NCI-H526 (cell line): ENCODE results near the gene MDGA2.

Experiments
- DNase-seq, 2 experiments: peaks; one replicate each; lab custom pipeline; 2025; lab: John Stamatoyannopoulos, UW

Gene MDGA2

DNA sequence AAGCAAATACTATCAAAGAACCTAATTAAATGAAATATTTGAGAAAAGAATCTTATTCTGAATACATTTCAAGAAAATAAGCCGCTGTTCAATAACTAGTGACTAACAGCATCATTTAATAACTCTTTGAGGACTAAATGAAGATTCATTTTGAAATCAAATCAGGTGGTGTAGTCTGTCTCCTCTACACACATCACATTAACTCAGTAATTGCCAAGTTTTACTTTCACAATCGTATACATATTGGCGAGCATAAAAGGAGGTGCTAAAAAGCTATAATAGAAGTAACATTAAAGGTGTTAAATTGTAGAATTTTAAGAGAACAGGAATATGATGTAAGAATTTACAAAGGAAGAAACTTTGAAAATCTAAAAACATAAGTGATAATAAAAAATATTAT lies 185.1 kb downstream of the MDGA2 start:
- DNase-seq, result no peak

DNA sequence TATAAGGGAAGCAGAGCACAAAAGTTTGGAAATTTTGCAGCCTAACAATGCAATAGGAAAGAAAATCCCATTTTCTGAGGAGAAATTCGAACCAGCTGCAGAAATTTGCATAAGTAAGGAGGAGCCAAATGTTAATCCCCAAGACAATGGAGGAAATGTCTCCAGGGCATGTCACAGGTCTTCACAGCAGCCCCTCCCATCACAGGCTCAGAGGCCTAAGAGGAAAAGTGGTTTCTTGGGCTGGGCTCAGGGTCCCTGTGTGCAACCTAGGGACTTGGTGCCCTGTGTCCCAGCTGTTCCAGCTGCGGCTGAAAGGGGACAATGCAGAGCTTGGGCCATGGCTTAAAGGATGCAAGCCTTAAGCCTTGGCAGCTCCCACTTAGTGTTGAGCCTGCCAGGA lies 190.0 kb downstream of the MDGA2 start:
- no peak for DNase-seq

DNA sequence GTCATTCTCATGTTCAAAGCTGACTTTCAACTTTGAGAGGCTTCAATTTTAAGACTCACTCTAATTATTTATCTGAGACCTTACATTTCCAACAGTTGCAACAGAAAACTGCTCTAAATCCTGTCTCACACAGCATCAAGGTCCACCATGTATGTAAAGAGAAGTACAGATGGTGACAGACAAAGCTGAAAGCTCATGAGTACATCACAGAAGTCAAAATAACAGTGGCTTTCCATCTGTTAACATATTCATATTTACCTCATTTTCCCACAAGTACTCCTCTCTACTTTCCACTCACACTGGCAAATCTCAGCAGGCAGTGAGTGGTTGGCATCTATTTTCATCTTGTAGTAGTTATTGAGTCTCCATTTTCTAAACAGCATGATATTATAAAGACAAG lies 192.0 kb downstream of the MDGA2 start:
- DNase-seq, result no peak

DNA sequence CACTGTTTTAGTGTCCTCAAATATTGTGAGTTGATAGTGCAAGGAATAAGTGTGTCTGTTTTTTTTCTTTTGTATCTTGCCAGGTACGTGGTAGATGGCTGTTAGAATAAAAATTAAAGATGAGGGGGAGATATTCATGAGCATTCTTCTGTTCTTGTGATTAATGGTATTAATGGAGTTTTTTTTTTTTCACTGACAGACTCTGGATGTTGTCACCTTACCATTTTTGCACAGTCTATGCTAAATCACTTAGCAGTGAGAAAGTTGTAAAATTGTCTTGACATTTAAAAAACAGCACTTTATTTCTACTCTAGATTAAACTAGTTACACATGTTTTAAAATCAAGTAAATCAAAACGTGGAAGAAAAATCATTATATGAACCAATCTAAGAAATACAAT lies 204.3 kb downstream of the MDGA2 start:
- DNase-seq, result no peak

DNA sequence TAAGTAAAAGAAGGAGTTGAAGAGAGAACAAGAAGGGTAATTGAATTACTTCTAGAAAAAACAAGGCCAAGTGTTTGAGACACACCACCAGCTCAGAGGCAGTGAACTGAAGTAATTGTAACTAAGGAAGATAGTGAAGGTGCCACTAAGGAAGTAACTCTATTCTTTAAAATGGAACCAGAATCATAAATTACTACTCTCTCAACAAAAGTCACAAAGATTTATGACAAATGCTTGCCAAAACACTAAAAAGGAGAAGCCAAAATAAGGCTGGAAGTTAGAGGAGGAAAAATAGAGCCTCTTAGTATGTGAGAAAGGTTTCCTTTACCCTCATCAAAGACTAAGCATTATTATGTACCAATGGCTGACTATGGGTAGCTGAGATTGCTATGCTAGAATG lies 208.5 kb downstream of the MDGA2 start:
- no peak for DNase-seq

DNA sequence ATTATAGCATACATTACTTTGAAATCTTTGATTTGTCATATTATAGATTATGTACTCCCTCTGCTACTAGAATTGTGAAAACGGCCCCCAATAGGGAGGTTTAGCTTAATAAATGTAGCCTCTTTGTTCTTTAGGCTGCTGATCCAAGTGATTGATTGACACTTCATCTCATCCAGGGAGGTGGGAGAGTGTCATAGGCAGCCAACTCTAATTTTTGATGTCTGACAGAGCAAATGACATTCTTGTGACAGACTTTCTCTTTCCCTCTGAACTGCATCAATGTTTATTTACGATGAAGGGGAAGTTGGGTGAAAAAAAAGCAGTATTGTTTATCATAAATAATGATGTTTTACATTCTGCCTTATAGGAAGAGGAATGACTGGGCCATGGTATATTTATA lies 221.4 kb downstream of the MDGA2 start:
- DNase-seq, result no peak

DNA sequence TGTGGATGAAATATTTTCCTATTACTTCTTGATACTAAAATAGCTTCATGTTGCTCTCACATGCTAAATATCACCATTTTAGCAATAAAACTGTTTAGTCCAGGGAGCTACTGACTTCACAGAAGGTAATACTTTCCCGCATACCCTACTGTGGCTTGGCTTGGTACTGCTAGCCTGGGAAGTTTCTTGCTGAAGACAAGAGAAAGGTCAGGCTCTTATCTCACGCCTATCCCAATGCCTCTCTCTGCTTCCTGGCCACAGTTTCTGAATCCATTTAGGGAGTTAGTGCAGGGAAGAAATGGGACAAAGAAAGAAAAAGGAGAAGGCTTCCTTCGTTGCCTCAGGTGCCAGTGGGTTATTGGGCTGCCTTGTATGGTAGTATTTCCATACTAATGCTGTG lies 228.3 kb downstream of the MDGA2 start:
- DNase-seq, result no peak

DNA sequence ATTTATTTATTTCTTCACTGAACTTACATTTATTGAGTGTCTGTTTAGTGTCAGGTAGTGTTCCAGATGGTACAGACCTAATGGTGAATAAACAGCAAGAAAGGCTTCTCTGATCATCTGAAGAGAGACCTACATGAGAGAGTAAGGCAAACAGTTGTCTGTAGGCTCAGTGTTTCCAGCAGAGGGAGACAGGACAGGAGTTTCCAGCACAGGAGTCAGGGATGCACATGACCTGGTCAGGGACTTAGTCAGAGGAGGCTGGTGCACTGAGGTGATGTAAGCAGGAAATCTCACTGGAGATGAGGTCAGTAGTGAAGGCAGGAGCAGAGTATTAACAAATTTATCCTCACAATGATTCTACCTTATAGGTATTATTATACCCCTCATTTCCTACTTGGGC lies 233.2 kb downstream of the MDGA2 start:
- DNase-seq, result peak in 1 of 2 experiments; percentile 32

DNA sequence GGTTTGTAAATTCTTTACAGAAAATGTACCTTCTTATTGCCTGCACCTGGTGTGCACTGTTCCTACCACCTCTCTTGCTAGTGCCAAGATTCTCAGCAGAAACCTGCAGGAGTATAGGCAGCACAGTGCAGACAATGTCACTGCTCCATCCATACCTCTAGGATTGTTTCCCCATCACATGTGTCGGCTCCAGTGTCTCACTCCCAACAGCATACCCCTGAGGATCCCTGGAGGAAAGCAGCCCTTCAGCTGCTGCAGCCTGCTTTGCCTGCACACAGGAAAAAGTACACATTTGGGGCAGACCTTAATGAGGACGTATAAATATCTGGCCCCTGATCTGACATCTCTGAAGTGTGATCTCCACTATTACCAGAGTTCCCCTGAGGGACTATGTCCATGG lies 235.5 kb downstream of the MDGA2 start:
- DNase-seq, result peak in 1 of 2 experiments; percentile 37

DNA sequence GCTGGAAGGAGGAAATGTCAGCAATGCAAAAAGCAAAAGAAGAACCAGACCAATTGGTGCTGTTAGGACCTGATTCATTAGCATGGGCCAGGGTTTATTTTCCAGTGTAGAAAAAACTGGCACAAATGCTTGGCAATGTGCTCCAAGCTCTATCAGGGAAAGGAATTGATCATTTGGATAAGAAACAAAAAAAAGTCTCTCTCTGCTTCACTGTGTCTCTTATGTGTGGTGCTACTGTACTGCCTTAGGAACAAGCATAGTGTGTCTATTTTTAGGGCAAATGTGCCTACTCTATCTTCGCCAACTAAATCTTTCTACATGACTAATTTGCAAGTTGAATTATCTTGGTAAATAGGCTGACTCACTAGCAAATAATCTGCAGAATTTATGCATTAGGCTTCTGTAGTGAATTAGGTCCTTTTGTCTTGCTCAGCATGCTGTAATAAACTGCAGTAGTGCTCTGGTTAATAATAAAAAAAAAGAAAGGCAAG lies 236.7 kb downstream of the MDGA2 start:
- peak in 1 of 2 experiments; percentile 44 for DNase-seq

DNA sequence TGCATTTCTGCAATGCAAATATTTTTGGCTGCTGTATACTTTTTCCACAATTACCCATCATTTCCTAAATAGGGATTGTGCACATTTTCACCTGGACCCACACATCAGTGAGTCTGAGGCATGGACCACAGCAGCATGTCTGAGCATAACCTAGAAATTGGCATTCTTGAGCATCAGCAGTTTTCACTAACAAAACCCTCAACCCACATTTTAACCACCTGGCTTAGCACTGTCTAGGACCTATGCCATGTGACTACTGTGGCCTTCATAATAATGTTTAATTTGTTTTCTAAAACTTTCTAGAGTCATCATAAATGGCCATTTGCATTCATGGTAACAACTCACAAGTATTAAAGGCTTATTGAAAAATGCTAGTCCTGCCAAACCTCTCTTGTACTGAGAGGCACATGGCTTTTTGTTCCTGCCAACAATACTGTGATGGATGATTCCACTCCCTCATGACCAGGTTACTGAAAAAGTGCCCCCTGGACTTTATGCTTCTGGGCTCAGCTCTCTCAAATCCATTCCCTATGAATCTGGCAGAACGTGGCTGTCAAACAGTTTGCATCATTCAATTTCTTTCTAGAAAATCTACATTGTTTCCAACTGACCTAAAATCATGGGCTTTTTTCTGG lies 240.0 kb downstream of the MDGA2 start:
- no peak for DNase-seq

DNA sequence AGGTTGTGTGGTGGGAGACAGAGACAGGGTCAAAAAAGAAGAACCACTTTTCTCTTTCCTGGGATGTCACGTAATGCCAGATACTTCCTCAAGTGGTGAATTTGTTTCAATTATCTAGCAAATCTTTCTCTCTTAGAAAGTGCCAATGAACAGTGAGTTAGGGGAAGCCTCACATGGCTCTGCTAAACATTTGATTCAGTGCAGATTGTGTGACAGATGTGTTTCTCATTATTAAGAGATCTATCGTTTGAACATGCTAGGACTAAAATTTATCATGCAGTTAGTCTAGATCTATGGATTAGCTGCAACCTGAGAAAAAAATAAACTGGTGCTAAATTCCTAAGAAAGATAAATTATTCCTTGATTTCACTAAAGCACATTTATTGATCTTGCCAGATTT lies 247.8 kb downstream of the MDGA2 start:
- DNase-seq, result no peak

DNA sequence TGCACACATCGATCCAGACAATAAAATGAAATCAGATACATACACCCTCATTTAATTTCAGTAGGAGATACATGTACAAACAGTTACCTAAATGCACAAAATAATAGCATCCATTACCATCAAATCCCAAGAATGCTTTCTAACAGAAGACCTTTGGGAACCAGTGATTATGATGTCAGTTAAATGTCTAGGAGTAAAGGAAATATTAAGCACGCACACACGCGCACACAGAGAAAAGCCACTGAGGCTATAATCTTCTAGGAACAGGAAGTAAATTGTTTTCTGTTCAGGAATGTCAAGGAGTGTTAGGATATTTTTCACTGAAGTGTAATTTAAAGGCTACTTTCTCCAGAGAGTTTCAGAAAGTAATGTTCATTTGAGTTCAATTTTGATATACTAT lies 250.1 kb downstream of the MDGA2 start:
- no peak for DNase-seq

DNA sequence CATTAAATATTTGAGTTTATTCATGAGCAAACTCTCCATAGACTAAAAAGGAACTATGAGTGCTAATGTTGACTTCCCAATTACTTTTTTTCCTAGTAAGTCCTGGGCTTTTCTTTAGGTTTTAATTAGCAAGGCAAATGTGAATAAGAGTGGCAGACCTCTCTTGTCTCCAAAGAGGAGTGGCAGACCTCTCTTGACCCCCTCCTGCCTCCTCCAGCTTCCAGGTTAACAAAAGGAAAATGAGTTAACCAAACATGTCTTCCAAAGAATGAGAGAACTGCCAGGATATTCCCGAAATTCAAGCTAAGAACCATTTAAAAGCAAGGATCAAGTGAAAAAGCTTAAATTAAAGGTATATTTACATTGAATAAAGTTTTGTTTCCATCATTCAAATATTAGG lies 253.2 kb downstream of the MDGA2 start:
- DNase-seq, result no peak

DNA sequence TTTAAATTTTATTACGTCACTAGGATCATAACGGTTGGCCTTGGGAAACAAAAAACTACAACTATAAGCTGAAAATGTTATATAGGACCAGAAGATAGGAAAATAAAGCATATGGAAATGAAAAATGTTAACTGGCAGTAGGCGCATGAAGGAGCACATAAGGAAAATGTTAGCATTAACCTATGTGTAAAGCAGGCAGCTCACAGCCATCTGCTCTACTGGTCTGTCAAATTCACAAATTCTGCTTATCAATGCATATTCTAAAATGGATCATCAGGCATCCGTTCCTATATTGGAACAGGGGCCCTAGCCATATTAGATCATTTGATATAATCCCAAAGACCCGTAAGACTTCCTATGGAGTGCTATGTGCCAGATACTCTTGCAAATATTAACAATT lies 263.9 kb downstream of the MDGA2 start:
- DNase-seq, result no peak

DNA sequence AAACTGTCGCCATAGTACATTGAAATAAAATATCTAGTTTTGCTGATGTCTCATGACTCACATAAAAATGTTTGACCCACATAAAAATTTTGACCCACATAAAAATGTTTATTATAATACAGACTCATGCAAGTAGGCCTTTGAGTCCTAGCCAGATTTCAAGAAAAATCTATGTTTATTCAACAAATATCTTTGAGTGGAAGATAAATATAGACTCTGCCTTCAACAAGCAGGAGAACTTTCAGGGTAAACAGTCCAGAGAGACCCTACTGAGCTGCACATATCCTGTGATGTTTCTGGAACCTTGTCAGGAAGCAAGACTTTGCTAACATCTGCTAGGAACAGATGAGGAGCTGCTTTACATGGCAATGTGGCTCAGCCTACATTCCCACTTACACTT lies 283.1 kb downstream of the MDGA2 start:
- DNase-seq, result no peak

DNA sequence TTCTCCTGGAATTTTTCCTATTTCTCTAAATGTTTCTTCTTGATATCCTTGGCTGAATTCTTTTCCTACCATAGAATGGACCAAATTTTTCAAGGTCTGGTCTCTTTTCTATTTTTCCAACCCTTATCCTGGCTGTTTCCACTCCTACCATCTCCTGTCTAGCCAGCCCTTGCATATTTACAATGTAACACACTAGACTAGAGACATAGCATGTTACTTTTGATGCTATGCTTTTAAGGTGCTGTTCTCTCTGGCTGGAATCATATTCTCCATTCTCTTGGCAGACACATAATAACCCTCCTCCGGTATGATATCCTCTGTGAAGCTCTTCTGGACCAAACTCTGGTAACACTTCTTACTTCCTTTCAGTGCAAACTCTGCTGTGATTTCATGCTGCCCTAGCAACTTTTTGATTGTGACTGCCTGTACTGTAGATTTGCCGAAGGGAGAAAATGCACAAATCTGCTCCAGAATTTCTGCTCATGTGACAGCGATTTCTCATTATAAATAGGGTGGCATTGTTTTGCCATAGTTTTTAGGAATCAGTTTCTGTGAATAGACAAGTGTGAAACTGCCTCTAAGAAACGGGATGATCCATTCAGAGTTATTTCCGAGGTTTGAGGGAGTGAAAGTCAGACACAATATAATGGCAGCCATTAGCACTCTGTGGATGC lies 284.4 kb downstream of the MDGA2 start:
- DNase-seq, result no peak

DNA sequence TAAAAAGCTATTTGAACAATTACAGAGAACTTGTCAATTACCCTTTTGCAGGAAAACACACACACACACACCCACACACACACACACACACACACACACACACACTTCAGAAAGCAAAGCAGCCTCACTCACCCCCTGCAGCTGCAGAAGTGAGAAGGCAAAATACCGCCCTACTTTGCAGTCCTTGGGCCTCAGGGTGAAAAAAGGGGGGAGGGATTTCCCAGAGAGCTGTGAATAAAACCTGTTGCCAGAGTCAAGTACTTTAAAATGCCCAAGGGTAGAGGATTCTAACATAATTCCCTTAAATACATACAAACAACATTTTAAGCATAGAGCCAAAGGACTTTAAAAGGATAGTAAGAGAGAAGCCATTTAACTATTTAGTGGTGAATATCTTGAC lies 285.9 kb downstream of the MDGA2 start:
- DNase-seq, result no peak

DNA sequence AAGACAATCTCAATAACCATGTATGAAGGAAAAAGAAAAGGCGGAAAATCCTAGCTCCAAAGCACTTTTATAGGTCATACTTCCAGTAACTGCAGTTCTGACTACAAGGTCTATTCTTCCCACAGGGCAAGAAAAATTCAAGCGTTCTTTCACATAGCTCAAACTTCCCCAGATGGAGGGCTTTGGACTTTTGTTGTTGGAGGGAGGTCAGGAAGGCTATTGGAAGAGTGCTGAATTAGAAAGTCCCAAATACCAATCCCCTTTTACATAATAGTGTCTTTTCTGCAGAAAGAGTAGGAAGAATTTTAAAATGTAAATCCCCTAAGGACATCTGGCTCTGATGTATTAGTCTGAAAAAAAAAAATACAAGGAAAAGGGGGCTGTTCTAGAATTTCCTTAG lies 309.4 kb downstream of the MDGA2 start:
- DNase-seq, result no peak

DNA sequence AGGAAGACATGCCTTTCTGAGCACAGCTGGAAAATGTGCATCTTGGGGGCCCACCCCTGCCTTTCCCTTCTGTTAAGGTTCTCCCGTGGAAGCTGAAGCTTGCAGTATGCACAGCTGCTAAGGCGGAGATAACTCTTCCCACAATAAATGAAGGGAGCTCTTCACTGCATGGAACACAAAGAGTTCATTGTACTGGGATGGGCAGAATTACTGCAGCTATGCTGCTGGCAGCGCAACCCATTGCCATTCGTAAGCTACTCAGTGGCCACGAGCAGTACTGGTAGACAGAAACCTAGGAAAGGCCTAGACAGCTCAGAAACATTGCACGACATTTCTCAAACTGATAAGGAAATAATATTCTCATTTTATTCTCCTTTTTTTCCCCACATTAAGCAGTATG lies 310.2 kb downstream of the MDGA2 start:
- peak; percentile 79 to 89 for DNase-seq

DNA sequence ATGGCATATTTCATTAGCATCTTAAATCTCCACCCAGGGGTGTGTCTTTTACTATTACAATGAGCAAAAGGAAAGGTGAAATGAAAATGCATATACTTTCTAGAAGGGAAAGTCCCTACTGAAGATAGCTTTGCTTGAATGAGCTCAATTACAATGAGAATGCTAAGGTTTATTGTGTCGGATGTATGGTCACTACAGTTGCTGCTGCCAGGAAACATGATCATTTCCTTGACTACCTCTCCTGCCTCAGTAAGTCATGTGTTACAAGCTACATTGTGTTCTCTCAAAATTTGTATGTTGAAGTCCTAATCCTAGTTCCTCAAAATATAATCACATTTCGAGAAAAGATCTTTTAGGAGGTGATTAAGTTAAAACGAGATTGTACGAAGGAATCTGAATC lies 322.2 kb downstream of the MDGA2 start:
- no peak for DNase-seq

DNA sequence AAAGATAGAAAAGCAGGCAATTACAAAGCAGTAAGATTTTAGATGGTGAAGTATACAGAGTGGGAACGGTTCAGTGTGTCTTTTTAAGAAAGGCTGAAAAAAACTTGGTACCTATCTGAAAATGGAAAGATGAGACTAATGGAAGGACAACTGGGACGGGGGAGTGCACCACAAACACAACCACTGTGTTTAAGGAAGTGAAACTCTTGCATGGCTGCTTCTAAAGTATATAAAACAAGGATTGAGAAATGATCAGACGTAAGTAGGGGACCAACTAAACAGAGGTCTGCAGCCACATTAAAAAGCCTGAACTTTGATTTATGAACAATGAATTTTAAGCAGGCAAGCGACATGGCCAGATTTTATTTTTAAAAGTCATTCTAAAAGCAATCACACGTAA lies 328.6 kb downstream of the MDGA2 start:
- DNase-seq, result no peak

DNA sequence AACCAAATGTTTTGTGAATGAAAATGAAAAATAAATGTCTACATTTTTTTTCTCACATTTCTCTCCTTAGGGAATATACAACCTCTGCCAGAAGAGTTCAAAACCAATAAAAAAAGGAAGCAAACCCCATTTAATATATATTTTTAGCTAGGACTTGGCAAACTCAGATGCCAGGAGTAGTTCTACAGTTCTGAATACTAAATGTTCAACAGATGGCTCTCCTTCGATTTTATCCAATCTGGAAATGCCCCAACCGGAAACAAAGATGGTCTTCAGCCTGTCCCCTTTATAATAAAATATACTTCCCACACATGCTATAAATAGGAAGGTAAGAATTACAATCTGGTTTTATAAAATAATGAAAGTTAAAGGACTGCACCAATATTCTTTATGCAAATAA lies 330.4 kb downstream of the MDGA2 start:
- no peak for DNase-seq

DNA sequence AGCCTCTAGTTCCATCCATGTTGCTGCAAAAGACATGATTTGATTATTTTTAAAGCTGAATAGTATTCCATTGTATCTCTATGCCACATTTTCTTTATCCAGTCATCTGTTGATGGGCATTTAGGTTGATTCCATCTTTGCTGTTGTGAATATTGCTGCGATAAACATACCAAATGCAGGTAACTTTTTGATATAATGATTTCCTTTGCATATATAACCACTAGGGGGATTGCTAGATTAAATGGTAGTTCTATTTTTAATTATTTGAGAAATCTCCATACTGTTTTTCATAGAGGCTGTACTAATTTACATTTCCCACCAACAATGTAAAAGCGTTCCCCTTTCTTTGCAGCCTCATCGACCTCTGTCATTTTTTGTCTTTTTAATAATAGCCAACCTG lies 342.5 kb downstream of the MDGA2 start:
- DNase-seq, result peak; percentile 45 to 48
